ENCODE data around the gene EDARADD.

The EDARADD gene

DNA sequence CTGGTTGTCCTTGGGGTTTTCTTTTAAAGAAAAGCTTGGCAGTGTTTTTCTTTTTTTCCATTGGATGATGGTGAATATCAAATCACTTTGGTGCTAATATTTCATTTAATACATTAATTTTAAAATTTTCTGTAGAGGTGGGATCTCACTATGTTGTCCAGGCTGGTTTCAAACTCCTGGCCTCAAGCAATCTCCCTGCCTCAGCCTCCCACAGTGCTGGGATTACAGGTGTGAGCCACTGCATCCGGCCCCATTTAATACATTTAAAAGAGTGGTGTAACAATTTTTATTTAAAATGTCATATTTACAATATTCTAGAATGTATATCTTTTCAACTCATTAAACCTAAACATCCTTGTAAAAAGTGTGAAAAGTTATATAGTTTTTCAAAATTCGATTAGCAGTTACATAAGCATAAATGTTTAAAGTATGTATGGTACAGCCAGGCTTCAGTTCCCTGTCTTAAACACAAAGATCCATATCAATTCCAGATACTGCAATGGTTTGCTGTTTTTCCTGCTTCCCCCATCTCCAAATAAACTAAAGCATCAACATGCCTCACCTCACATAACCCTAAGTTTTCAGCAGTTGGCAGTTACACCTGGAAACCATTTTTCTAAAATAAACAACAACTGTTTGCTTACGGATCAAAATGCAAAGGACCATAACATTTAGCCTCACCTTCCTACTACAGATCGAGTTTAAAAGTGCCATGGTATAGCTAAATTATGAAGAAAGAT, 120.8 kb downstream of the EDARADD start:
- no peak for DNase-seq (ENCODE audit: low spot score)

DNA sequence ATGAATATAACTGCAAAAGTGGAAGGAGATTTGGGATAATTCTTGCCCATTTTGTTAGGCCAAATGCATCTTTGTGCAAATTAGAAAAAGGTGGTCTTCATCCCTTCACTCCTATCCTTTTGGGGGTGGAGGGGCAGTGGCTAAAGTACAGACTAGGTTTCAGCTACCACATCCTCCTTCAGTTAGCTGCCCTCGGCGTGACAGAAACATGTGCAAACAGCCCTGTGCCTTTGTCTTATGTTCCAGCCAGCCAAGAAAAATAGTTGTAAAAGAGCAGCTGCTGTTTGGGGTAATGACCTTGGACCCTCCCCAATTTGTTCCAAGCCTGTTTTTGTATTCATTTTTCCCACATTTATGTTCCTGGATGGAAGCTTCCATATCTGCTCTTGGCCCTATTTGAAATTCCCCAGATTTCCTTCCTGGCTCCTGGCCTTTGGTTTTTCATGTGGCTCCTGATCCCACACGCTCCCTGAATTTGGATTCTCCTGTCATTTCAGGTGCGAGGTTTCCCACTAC, 121.4 kb downstream of the EDARADD start:
- no peak for DNase-seq (ENCODE audit: low spot score)

DNA sequence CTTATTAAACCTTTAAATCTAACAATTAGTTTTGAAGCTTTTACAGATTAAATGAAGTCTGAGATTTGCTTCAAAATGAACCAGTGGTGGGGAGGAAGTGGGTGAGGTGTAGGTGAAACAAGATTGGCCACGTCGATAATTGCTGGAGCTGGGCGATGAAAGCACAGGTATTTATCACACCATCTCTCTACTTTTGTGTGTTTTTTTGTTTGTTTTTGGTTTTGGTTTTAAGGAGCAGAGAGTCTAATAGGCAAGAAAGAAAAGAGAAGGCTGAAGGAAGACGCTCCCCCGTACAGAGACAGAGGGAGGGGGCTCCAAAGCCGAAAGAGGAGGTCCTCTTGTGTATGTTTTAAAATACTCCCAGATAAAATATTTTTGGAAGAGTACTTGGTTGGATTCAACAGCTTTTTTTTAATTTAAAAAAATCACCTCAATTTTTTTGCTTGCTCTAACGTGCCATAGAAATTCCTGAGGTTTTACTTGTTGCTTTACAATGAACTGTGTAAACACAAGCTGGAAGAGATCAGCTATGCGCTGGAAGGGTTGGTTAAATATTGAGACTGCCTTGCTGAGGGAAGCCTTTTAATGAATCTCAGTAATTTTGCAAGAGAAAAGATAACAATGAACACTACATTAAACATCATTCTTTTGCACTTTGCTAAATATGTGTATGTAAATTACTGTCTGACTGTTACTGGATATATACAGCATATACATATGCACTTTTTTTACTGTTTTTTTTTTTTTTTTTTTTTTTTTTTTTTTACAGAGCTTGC, 123.0 kb downstream of the EDARADD start:
- DNase-seq (ENCODE audit: low spot score): no peak

DNA sequence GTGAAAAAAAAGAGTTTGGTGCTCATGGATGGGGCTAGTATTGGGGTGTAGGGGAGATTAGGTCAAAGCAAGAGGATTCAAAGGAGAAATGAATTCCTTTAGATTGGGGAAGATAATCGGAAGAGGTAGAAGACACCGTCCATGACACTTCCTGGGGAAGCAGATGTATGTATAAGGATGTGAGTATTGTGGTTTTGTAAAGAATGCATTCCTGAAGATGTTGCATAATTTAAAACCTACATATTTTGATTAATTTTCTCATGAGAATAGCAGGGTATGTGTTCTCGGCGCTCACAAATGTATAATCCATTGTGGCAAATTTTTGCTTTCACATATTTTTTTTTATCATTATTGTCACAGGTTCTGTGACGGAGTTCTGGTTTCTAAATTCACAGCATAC, 124.2 kb downstream of the EDARADD start:
- no peak for DNase-seq (ENCODE audit: low spot score)

DNA sequence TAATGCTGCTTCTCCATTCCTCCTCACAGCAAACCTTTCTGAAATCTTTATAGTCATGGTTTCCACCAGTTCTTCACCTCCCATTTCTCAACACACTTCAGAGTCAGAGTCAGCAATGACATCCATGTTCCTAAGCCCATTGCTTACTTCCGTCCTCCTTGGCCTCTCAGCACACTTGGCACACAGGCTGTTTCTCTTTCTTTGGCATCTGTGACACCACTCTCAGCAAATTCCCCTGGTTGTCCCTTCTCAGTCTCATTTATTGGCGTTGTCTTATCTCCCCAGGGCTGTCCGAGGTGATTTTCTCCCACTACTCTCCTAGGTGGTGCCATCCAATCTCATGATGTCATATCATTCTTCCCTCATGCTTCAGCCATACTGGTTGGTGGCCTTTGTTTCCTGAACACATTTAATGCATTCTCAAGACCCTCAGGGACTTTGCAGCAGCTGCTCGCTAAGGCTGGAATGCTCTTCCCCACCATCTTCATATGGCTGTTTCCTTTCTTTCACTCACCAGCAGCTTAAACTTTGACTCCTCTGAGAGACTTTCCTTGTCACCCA, 126.4 kb downstream of the EDARADD start:
- no peak for DNase-seq (ENCODE audit: low spot score)

DNA sequence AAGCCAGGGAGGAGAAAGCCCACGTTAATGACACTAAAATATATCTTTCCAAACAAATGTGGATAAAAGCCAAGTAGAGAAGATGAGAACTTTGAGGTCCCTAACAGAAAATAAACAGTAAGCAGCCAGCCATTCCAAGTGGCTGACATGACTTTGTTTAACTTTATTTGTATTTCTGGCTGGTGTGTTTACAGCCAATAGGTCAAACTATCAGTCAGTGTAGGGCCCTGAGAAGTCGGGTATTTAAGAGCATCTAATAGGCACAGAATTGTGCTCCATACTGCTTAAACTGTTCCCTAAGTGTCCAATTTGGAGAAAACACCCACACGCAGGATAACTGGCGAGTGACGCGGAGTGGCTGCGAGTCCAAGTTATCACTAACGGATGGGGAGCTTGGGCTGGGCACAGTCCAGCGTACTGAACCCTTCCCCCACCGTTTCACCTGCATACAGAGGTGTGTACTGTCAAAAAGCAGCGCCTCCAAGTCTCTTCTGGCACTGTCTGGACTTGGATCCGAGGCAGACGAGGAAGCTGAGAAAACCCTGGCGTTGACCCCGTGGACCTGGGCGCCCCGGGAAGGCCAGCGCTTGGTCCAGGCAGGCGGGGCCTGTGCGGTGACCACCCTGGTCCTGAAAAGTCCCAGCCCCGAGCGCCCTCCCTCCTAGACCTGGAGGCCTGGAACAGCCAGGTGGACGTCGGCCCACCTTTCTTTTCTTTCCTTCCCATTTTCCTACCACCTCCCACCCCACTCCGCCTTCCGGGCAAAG, 129.0 kb downstream of the EDARADD start:
- no peak for DNase-seq (ENCODE audit: low spot score)

DNA sequence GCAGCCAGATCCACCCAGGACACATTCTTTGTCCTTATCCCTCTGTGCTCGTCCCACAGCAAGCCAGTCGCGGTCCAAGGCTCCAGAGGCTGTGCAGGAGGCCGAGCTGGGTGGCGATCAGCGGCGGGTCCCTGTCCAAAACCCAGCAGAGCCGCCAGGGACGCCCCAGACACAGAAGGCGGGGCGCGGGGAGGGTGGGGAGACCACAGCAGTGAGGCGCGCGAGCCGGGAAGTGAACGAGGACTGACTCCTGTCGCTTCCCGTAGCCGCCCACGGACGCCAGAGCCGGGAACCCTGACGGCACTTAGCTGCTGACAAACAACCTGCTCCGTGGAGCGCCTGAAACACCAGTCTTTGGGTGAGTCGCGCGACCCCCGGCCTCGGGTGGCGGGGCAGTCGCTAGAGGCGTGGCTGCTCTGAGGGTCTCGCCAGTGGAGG, 129.6 kb downstream of the EDARADD start, which contains the start of gene LGALS8:
Gene LGALS8, plus strand, starts transcription at position 279 of the 438 bp plus-strand sequence. CDS start 2,089 bp downstream, outside the sequence.
- DNase-seq (ENCODE audit: low spot score): peak; percentile 87

DNA sequence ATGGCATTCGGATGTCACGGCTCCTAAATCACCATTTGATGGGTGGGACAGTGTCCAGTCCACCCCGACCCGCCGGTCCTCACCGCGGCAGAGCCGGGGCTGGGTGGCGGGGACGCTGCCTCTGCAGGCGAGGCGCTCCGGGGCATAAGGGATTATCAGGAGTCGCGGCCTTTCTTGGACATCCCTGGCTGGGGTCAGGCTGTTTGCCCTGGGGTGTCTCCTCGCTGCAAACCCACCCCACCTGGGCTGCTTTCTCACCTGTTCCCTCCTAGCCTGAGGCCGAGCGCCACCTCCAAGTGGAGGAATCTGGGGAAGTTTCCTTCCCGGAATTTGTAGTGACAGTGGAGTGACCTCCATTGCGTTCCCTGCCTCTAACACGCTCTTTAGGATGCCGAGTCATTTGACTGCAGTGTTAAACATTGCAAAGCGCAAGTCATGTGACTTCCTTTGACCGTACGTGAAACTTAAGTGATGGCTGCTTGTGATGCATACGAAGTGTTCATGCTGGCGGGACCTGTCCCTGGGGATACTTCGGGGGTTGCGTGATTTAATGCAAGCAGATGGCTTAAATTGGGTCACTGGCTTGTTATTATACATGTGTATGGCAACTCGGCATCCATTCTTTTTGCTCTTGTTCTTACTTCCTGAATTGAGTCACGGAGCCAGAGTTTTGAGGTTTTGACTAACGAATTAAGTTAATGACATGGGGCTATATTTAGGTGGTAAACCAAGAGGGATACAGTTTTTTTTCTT, 130.2 kb downstream of the EDARADD start:
- DNase-seq (ENCODE audit: low spot score): peak; percentile 80

DNA sequence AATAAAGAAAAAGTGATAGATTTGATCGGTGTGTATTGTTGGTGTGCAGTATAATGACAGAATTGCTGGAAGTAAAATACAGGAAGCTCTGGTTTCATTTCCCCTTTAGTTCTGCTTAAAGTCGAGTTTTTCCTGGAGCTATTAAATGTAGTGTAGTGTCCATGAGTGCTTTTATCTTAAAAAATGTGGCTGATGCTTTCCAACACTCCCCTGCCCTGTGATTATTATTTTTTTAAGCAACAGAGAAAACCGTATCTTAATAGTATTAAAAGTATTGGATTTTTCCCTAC, 130.8 kb downstream of the EDARADD start:
- DNase-seq (ENCODE audit: low spot score): no peak

DNA sequence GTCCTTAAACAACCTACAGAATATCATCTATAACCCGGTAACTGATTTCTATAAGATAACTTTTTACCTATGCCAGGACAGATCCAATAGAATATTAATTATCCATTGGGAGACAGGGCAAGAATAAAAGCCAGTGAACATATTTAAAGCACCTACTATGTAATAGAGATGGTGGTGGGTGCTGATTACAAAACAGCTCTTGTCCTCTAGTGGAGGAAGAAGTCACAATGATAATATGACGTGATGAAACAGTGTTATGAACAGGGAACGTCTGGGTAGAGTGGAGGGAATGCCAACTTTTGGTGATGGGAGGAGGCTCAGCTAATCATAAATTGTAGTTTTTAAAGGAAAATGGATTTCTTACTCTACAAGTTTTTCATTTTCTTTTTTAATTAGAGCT, 132.0 kb downstream of the EDARADD start:
- no peak for DNase-seq (ENCODE audit: low spot score)

DNA sequence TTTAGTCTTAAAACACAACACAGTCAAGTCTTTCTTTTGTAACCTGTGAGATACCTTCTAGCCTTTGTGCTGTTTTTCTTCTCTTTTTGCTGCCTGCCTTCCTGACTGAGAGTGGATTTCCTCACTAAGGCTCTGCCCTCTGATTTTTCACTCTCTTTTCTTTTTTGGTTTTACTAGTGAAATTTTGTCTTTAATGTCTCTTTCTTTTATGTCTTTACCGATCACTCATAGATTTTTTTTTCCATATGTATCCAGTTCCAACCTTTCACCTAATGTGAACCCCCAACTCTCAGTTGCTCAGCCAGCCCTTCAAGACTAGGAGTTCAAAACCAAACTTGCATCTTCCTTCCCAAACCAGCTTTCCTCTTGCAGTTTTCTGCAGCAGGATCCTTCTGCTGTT, 136.2 kb downstream of the EDARADD start:
- no peak for DNase-seq (ENCODE audit: low spot score)

DNA sequence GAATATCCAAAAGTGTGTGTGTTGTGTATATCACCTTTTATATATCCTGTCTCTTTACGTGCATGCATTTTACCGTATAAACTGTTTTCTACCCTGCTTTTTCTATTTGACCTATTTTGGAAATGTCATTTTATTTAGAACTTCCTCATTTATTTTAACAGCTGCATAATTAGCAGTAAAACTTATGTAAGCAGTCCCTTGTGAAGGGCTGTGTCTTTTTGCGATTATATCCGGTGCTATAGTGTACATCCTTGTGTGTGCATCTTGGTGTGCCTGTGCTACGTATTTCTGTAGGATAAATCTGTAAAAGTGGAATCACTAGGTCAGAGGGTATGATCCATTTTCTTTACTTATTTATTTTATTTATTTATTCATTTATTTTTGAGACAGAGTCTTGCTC, 136.9 kb downstream of the EDARADD start:
- no peak for DNase-seq (ENCODE audit: low spot score)

DNA sequence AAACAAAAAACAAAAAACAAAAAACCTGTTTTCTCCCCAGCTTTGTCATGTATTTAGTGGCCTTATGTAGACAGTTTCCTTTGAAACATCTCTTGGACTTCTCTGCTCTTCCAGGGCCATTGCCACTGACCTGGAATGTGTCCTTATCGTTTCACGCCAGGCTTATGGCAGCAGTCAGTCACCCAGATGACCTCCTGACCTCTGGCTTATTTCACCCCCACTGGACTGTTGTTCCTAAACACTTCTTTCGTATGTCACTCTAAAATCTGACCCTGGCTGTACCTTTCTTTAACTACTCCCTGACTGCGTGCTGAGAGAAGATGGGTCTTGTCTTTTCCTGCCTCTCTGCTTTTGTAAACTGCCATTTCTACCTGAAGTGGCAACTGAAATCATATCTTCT, 138.8 kb downstream of the EDARADD start:
- no peak for DNase-seq (ENCODE audit: low spot score)

DNA sequence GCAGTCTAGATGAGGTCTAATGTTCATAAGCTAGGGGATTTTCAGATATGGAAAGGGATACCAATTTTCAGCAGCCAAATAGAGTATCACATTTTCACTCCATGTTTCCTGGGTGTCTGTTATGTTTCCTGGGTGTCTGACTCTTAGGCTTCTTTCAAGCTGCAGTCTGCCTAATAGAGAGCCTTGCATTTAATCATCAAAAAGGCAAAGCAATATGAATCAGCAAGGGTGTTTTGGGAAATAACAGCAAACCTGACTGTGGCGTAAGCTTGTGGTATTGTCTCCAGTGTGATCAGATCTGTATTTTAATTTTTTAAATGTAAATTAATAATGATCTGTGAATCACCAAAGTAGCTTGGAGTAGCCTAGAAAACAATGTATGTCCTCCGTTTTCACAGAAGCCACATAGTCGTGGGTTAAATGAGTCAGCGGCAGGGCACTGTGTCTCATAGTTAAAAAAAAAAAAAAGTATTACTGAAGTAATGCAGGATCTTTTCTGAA, 140.1 kb downstream of the EDARADD start:
- no peak for DNase-seq (ENCODE audit: low spot score)

Measured in Ammon's horn (tissue), 1 donor.